ENCODE data around the gene GPNMB.

The GPNMB gene

GRCh38 chr7:23275912-23276311, 29.3 kb downstream of the GPNMB start:
- DNase-seq = no peak

- no peak for DNase-seq
Observed at GRCh38 chr7:23276376-23276775, 29.8 kb downstream of the GPNMB start.

DNA sequence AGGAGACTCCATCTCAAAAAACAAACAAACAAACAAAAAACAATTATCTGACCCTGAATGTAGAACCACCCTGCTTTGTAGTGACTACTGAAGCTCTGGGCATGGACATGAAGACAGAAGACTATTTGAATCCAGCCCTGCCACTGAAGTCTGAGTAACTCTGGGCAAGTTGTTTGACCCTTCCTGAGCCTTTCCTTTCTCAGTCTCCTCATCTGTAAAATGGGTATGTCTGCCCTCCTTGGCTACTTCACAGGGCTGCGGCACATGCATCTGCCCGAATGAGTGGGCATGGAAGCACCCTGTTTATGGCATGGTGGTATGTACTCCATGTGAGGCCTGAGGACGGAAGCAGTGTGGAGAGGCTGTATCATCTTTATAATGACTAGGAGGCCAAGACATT, 30.4 kb downstream of the GPNMB start:
- DNase-seq = no peak

- peak; percentile 28 for DNase-seq
Observed at GRCh38 chr7:23277359-23277989, 30.9 kb downstream of the GPNMB start.

GRCh38 chr7:23279819-23280525, 33.4 kb downstream of the GPNMB start:
- no peak for DNase-seq

- DNase-seq = no peak
Observed at GRCh38 chr7:23283086-23283485, 36.5 kb downstream of the GPNMB start.

GRCh38 chr7:23284871-23285270, 38.3 kb downstream of the GPNMB start:
- DNase-seq = no peak

- DNase-seq = no peak
Observed at GRCh38 chr7:23285657-23286646, 39.4 kb downstream of the GPNMB start.

- no peak for DNase-seq
Observed at GRCh38 chr7:23287612-23288011, 41.0 kb downstream of the GPNMB start.

GRCh38 chr7:23290993-23291392, 44.4 kb downstream of the GPNMB start:
- DNase-seq = no peak

GRCh38 chr7:23291957-23292560, 45.5 kb downstream of the GPNMB start:
- DNase-seq = no peak

GRCh38 chr7:23292623-23293022, 46.0 kb downstream of the GPNMB start:
- no peak for DNase-seq

DNA sequence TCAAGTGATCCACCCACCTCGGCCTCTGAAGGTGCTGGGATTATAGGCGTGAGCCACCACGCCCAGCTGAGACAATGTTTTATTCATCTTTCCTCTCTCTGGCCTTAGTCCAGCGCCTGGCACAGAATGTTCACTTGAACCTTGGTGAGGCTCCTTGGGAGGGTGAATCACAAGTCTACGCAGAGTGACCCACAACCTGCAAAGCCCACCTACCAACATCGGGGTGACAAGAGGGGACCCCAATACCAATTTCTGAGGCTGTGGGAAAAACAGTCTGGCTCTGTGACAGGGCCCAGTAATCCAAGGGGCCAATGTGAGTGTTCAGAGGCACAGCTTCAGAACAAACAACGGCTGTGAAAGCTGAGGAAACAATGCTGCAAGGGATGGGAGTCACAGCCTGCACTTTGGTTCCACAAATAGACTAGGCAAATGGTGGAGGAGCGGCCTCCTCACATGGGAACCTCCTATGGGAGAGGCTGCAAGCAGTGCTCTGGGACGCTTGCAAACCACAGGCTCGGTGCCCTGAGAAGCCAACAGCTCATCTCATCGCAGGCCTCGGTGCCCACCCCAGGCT, 47.0 kb downstream of the GPNMB start:
- DNase-seq = no peak

GRCh38 chr7:23294549-23295400, 48.2 kb downstream of the GPNMB start:
- no peak for DNase-seq

DNA sequence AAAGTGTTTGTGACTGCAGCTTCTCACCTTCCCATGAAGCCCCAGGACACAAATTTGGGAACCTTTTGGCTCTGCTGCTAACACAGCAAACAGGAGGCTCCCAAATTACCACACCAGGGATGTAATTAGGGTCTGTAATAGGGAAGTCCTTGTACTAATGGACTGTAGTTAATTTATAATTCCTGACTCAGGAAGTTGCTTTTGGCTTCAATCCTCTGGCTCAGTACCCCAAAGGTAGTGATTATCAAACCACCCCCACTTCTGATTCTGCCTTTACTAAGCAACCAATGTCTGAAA, 48.8 kb downstream of the GPNMB start:
- no peak for DNase-seq

- no peak for DNase-seq
Observed at GRCh38 chr7:23298141-23298881, 51.7 kb downstream of the GPNMB start.

DNA sequence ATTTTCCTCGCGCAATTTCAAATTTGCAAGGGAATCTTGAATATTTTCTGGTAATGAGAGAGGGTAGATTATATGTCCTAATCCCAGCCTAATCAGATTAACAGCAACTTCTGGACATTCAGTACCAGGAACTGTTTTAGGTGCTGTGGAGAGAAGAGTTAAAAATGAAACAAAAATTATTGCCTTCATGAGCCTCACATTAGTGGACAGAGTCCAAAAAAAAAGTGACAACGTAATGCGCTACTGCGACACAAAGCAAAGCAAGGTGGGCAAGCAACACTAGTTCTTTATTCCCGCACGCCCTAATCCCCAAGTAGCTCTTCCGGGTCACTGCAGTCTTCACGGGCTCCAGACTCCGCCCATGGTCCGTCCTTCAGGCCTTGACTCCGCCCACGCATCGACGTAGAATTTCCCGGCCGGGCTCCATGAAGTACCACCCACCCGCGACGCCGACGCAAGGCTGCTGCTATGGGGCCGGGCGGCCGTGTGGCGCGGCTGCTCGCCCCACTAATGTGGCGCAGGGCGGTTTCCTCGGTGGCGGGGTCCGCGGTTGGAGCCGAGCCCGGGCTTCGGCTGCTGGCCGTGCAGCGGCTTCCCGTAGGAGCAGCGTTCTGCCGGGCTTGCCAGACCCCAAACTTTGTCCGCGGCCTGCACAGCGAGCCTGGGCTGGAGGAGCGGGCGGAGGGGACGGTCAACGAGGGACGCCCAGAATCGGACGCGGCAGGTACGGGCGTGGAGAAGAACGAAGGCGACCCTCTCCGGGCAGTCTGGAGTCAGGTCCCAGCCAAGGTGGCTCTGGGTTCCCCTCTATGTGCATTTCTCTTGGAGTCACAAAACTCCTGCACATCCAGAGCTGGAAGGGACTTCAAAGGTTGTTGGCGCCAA, 52.6 kb downstream of the GPNMB start, which contains the start of gene MALSU1:
MALSU1 (plus strand) TSS at position 455 of the 885 bp plus-strand sequence; CDS start at position 469, 14 bp downstream.
- DNase-seq = peak; percentile 96

DNA sequence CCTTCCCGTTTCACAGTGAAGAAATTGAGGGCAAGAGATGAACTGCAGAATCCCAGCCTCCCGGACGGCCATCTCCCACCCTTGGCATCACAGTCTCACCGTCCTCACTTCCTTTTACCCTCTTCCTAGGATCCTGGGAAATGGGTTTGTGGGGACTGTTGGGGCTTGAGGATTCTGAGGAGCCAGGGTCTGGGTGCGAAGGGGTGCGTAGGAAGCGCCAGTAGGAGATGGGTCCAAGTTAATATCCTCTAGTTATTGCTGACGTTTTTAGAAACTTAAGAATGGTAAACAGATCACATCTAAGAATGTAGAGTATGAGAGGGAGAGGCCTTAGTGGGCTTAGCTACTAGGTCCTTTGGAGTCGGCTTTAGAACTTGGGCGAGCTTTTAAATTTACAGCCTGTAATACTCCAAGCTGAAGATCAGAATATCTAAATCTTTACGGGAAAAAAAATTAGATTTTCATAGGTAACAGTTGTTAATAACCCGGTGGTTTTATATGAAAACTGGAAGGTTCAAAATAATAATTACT, 53.3 kb downstream of the GPNMB start:
- no peak for DNase-seq

- no peak for DNase-seq
Observed at GRCh38 chr7:23306936-23307521, 60.5 kb downstream of the GPNMB start.
